GM11168 (cell line): ENCODE measurements around the gene MEFV.
"Not testable (repeated sequence)": the region's sequence is repeated elsewhere in the genome, so short reads cannot be mapped to it uniquely, and the experiment has no call there.

Experiments
- in situ Hi-C: fragments of 300-500 bp; cut with MboI; formaldehyde crosslinking; loops from one replicate; pipeline ENCODE4 v1.12.0; 2022; ENCODE audit warnings: low sequenced_read_pairs; ENCODE audit not compliant: unreplicated experiment

Gene MEFV

DNA sequence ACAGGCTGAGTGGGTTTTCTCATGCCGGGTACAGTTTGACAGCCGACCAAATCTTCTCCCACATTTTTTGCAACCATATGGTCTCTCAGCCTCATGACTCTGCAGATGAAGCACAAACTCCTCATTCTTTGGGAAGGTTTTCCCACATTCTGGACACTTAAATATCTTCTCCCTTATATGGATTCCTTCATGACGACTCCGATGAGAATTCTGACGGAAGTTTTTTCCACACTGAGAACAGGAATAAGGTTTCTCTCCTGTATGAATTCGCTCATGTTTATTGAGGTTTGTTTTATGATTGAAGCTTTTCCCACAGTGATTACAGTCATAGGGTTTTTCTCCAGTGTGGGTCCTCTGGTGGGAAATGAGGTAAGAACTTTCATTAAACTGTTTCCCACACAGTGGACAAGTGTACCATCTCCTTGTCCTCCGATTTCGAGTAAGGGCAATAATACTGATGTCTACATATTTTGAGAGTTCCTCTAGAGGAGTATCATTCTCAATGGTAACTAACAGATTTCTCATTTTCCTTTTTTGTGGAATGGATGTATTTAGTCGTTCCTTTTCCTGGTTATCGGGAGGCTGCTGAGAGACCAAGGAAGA lies 32.4 kb downstream of the MEFV start:
- in situ Hi-C loops: no loop called here

DNA sequence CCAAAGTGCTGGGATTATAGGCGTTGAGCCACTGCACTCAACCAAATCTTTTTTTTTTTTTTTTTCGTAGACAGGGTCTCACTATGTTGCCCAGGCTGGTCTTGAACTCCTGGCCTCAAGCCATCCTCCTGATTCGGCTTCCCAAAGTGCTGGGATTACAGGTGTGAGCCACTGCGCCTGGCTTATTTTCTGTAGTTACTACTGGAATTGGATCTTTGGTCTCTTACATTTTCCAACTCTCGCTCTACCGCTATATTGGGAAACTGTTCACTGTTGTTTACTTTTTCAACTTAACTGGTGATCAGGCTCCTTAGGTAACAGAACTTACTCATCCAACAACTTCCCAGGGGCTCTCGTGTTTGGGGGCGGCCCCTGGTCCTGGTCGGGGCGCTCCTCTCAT lies 35.6 kb downstream of the MEFV start:
- in situ Hi-C loops: no loop called here

GRCh38 chr16:3216263-3216640 lies 40.2 kb downstream of the MEFV start:
- in situ Hi-C loops: no loop called here

- in situ Hi-C loops: no loop called here
Measured at GRCh38 chr16:3215601-3216262, 40.7 kb downstream of the MEFV start.

DNA sequence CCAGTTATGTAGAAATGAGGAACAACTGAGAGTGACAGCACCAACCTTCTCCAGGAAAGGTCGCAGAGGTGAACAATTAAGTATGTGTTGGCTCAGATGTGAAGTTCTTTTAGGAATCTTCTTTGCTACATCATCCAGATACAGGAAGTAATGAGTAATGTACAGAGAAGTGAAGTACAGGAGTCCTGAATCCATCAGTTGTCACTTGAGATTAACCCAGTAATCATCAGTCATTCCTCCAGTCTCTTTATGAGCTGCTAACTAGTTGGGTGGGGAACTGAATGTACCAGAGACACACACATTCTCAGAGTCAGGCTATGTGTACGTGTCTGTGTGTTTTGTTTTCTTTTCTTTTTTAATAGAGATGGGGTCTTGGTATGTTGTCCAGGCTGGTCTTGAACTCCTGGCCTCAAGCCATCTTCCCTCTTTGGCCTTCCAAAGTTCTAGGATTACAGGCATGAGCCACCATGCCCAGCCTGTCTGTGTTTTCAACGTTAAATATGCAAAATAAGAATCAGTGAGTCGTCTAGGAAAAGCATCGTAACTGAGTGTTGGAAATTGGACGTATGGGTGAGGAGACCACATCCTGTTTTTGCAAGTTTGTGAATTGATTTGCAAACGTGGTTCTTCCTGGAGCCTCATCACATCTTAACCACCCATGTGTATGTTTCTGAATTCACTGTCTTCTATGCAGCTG lies 41.4 kb downstream of the MEFV start:
- in situ Hi-C loops: no loop called here

GRCh38 chr16:3212567-3212966 lies 43.9 kb downstream of the MEFV start:
- in situ Hi-C loops: no loop called here

- in situ Hi-C loops: no loop called here
Measured at GRCh38 chr16:3212006-3212405, 44.4 kb downstream of the MEFV start.

- in situ Hi-C loops: no loop called here
Measured at GRCh38 chr16:3207086-3207953, 49.1 kb downstream of the MEFV start.

DNA sequence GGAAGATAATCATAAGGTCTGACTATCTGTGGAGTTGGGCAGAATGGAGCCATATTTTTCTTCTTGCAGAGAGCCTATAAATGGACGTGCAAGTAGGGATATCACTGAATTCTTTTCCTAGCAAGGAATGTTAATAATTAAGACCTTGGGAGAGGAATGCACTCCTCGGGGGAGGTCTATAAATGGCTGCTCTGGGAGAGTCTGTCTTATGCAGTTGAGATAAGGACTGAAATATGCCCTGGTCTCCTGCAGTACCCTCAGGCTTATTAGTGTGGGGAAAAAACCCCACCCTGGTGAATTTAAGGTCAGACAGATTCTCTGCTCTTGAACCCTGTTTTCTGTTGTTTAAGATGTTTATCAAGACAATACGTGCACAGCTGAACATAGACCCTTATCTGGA lies 50.5 kb downstream of the MEFV start:
- in situ Hi-C loops: not testable (repeated sequence)

DNA sequence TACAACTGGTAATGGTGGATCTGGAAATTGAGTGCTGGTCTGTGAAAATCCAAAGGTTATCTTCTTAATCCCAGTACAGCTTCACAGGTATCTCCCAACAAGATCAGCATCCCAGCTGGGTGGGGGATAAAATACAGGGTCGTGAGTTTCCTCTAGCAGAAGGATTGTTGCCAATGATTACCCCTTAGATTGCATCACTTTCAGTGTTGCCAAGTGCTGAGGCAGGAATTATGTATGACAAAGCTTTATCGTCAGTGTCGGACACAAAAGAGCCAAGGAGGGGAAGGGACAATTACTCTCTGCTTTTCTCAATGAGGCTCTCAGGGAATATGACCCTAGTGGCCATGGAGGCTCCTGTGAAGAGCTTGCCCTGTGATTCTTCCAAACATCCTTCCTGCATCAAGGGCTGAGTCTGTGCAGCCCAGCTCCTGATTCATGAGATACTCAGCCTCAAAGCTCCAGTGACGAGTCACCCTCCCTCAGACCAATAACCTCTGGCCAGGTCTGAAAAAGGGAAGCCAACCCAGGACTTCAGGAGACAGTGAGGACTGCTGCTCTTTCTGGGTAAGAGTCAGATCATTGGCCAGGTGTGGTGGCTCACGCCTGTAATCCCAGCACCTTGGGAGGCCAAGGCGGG lies 53.4 kb downstream of the MEFV start:
- in situ Hi-C loops: no loop called here

DNA sequence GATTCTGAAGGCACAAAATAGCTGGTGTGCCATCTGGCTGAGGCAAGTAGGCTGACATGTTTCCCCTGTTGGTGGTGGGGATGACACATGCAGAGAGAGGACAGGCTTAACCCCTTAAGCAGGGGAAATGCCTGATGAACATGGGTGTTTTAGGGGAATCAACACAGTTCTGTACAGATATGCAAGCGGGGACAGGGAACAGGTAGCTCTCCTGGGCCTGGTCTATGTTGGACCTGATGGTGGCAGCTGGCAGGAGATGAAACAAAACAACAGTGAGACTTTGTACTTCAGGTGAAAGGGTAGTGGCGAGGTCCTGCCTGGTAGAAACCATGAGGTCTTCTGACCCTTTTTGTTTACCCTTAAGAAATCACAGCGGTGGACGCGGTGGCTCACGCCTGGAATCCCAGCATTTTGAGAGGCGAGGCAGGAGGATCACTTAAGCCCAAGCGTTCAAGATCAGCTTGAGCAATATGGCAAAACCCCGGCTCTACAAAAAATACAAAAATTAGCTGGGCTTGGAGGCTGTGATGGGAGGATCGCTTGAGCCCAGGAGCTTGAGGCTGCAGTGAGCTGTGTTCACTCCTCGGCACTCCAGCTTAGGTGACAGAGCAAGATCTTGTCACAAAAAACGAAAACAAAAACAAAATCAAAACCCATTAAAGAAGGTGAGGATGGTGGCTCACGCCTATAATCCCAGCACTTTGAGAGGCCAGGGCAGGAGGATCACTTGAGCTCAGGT lies 57.9 kb downstream of the MEFV start:
- in situ Hi-C loops: no loop called here

DNA sequence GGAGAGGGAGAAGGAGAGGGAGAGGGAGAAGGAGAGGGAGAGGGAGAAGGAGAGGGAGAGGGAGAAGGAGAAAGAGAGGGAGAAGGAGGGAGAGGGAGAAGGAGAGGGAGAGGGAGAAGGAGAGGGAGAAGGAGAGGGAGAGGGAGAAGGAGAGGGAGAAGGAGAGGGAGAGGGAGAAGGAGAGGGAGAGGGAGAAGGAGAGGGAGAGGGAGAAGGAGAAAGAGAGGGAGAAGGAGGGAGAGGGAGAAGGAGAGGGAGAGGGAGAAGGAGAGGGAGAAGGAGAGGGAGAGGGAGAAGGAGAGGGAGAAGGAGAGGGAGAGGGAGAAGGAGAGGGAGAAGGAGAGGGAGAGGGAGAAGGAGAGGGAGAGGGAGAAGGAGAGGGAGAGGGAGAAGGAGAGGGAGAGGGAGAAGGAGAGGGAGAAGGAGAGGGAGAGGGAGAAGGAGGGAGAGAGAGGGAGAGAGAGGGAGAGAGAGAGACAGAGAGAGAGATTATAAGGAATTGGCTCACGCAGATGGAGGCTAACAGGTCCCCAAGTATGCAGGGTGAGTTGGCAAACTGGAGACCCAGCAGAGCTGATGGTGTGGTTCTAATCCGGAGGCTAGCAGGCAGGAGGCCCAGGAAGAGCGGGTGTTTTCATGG lies 58.6 kb downstream of the MEFV start:
- in situ Hi-C loops: not testable (repeated sequence)

GRCh38 chr16:3195975-3196374 lies 60.5 kb downstream of the MEFV start:
- in situ Hi-C loops: no loop called here

GRCh38 chr16:3194792-3195191 lies 61.6 kb downstream of the MEFV start:
- in situ Hi-C loops: no loop called here

GRCh38 chr16:3193221-3194212 lies 62.9 kb downstream of the MEFV start:
- in situ Hi-C loops: no loop called here

- in situ Hi-C loops: no loop called here
Measured at GRCh38 chr16:3192476-3193019, 63.9 kb downstream of the MEFV start.
